GM20431 (cell line): ENCODE results near the gene TXLNA.

Experiments used
- in situ Hi-C: fragments of 300-500 bp; cut with MseI, MboI; formaldehyde crosslinking; loops from one replicate; pipeline ENCODE4 v1.15.0; 2020; ENCODE audit warnings: low sequenced_read_pairs; ENCODE audit not compliant: unreplicated experiment

TXLNA gene

GRCh38 chr1:32240140-32240951, 60.9 kb downstream of the TXLNA start:
- in situ Hi-C loops: no loop called here

GRCh38 chr1:32241001-32241763, 61.7 kb downstream of the TXLNA start:
- in situ Hi-C loops: no loop called here

GRCh38 chr1:32242341-32242851, 62.9 kb downstream of the TXLNA start:
- in situ Hi-C loops: no loop called here

GRCh38 chr1:32246888-32247273, 67.4 kb downstream of the TXLNA start, which contains the start of gene FAM167B:
Gene FAM167B, plus strand, starts transcription at chr1:32247222. Its CDS starts 200 bp downstream, at chr1:32247422.
- in situ Hi-C loops: no loop called here

- in situ Hi-C loops: no loop called here
Observed at GRCh38 chr1:32247452-32247851, 68.0 kb downstream of the TXLNA start.
